ENCODE measurements around the gene CDK5R1.
A peak's percentile ranks its signal among the peaks of the same experiment; 100 is the strongest.

Gene CDK5R1

GRCh38 chr17:32471652-32472051 lies 15.1 kb upstream of the CDK5R1 start:
- no peak for DNase-seq (ENCODE audit: low read depth)

- DNase-seq (ENCODE audit: low read depth) = no peak
These were observed 11.5 kb upstream of the CDK5R1 start for GRCh38 chr17:32475258-32475657.

- DNase-seq (ENCODE audit: low read depth) = no peak
These were observed 9.6 kb upstream of the CDK5R1 start for GRCh38 chr17:32477220-32477619.

- DNase-seq (ENCODE audit: low read depth) = no peak
These were observed 7.6 kb upstream of the CDK5R1 start for GRCh38 chr17:32479074-32479617.

GRCh38 chr17:32481193-32481592 lies 5.6 kb upstream of the CDK5R1 start:
- DNase-seq (ENCODE audit: low read depth) = no peak

- no peak for DNase-seq (ENCODE audit: low read depth)
These were observed 4.0 kb upstream of the CDK5R1 start for GRCh38 chr17:32482568-32483320.

- no peak for DNase-seq (ENCODE audit: low read depth)
These were observed 3.3 kb upstream of the CDK5R1 start for GRCh38 chr17:32483451-32484019.

GRCh38 chr17:32484041-32484461 lies 2.7 kb upstream of the CDK5R1 start:
- DNase-seq (ENCODE audit: low read depth) = no peak

- DNase-seq (ENCODE audit: low read depth) = no peak
These were observed 2.2 kb upstream of the CDK5R1 start for GRCh38 chr17:32484628-32485027.

- no peak for DNase-seq (ENCODE audit: low read depth)
These were observed 1.3 kb upstream of the CDK5R1 start for GRCh38 chr17:32485261-32486110.

- DNase-seq (ENCODE audit: low read depth) = peak; percentile 38
These were observed 587 bp upstream of the CDK5R1 start for GRCh38 chr17:32486111-32486700.

GRCh38 chr17:32487473-32488176 lies 832 bp downstream of the CDK5R1 start:
- no peak for DNase-seq (ENCODE audit: low read depth)

GRCh38 chr17:32488177-32488542 lies 1.4 kb downstream of the CDK5R1 start:
- no peak for DNase-seq (ENCODE audit: low read depth)

GRCh38 chr17:32488604-32489180 lies 1.9 kb downstream of the CDK5R1 start:
- no peak for DNase-seq (ENCODE audit: low read depth)

- no peak for DNase-seq (ENCODE audit: low read depth)
These were observed 2.7 kb downstream of the CDK5R1 start for GRCh38 chr17:32489320-32490100.

- no peak for DNase-seq (ENCODE audit: low read depth)
These were observed 3.3 kb downstream of the CDK5R1 start for GRCh38 chr17:32490101-32490482.

GRCh38 chr17:32491371-32492263 lies 4.8 kb downstream of the CDK5R1 start:
- no peak for DNase-seq (ENCODE audit: low read depth)

- no peak for DNase-seq (ENCODE audit: low read depth)
These were observed 5.4 kb downstream of the CDK5R1 start for GRCh38 chr17:32492264-32492589.

- DNase-seq (ENCODE audit: low read depth) = no peak
These were observed 6.0 kb downstream of the CDK5R1 start for GRCh38 chr17:32492648-32493289.

All from stimulated activated CD8-positive, alpha-beta memory T cell treated with anti-CD3 and anti-CD28 coated beads, Interleukin-15, amount 100 ng/mL, for 1 hour (primary cell).